Brain pericyte (primary cell): ENCODE data around the gene ARHGEF16.

ENCODE experiments used
- DNase-seq: peaks from one replicate; pipeline ENCODE4 v3.0.0-alpha.2; 2012; ENCODE audit warnings: low read depth, low spot score

The ARHGEF16 gene

GRCh38 chr1:3468236-3469103 is 14.0 kb downstream of the ARHGEF16 start:
- no peak for DNase-seq

GRCh38 chr1:3469104-3469848 is 14.8 kb downstream of the ARHGEF16 start:
- no peak for DNase-seq

GRCh38 chr1:3469849-3470649 is 15.6 kb downstream of the ARHGEF16 start:
- DNase-seq, result no peak

- DNase-seq, result no peak
Observed at GRCh38 chr1:3470650-3471355, 16.3 kb downstream of the ARHGEF16 start.

GRCh38 chr1:3471356-3472087 is 17.1 kb downstream of the ARHGEF16 start:
- peak; percentile 96 for DNase-seq

- no peak for DNase-seq
Observed at GRCh38 chr1:3472088-3472850, 17.8 kb downstream of the ARHGEF16 start.

GRCh38 chr1:3472906-3473305 is 18.4 kb downstream of the ARHGEF16 start:
- no peak for DNase-seq

- DNase-seq, result peak; percentile 97
Observed at GRCh38 chr1:3473381-3473844, 18.9 kb downstream of the ARHGEF16 start.

GRCh38 chr1:3474016-3474415 is 19.6 kb downstream of the ARHGEF16 start:
- DNase-seq, result no peak

- DNase-seq, result no peak
Observed at GRCh38 chr1:3474421-3474820, 20.0 kb downstream of the ARHGEF16 start.

GRCh38 chr1:3475839-3476573 is 21.5 kb downstream of the ARHGEF16 start:
- no peak for DNase-seq

GRCh38 chr1:3476666-3477065 is 22.2 kb downstream of the ARHGEF16 start:
- DNase-seq, result no peak

GRCh38 chr1:3477241-3477995 is 23.0 kb downstream of the ARHGEF16 start:
- no peak for DNase-seq

GRCh38 chr1:3478187-3478586 is 23.7 kb downstream of the ARHGEF16 start:
- DNase-seq, result no peak

- no peak for DNase-seq
Observed at GRCh38 chr1:3479511-3480368, 25.3 kb downstream of the ARHGEF16 start.

GRCh38 chr1:3480369-3480719 is 25.9 kb downstream of the ARHGEF16 start:
- no peak for DNase-seq

GRCh38 chr1:3481046-3481445 is 26.6 kb downstream of the ARHGEF16 start:
- no peak for DNase-seq
